ENCODE measurements around the gene LONP2.
"Not testable (repeated sequence)": the region's sequence is repeated elsewhere in the genome, so short reads cannot be mapped to it uniquely, and the experiment has no call there.

The LONP2 gene

GRCh38 chr16:48235556-48236136 is 8.5 kb upstream of the LONP2 start:
- no peak for DNase-seq

GRCh38 chr16:48236286-48236685 is 7.8 kb upstream of the LONP2 start:
- DNase-seq: no peak

GRCh38 chr16:48240147-48240546 is 4.0 kb upstream of the LONP2 start:
- not testable (repeated sequence) for DNase-seq

GRCh38 chr16:48244863-48245195 is 729 bp downstream of the LONP2 start:
- no peak for DNase-seq

GRCh38 chr16:48246066-48246465 is 2.0 kb downstream of the LONP2 start:
- DNase-seq: no peak

- no peak for DNase-seq
Measured at GRCh38 chr16:48247311-48247710, 3.2 kb downstream of the LONP2 start, which contains the start of gene ABCC11. Gene ABCC11 (minus strand): TSS chr16:48247539. CDS start chr16:48231921, 15,618 bp downstream.

GRCh38 chr16:48250520-48251278 is 6.6 kb downstream of the LONP2 start:
- no peak for DNase-seq

- DNase-seq: no peak
Measured at GRCh38 chr16:48252013-48252412, 7.9 kb downstream of the LONP2 start.

GRCh38 chr16:48256579-48257177 is 12.6 kb downstream of the LONP2 start:
- no peak for DNase-seq

- DNase-seq: no peak
Measured at GRCh38 chr16:48261569-48261968, 17.5 kb downstream of the LONP2 start.

- DNase-seq: no peak
Measured at GRCh38 chr16:48262631-48263030, 18.5 kb downstream of the LONP2 start.

GRCh38 chr16:48269011-48269410 is 24.9 kb downstream of the LONP2 start:
- DNase-seq: no peak

GRCh38 chr16:48271728-48272127 is 27.6 kb downstream of the LONP2 start:
- no peak for DNase-seq

GRCh38 chr16:48272837-48273421 is 28.8 kb downstream of the LONP2 start:
- no peak for DNase-seq

GRCh38 chr16:48274476-48274875 is 30.4 kb downstream of the LONP2 start:
- no peak for DNase-seq

- no peak for DNase-seq
Measured at GRCh38 chr16:48276102-48276501, 32.0 kb downstream of the LONP2 start.

- DNase-seq: no peak
Measured at GRCh38 chr16:48277158-48277557, 33.1 kb downstream of the LONP2 start.

- no peak for DNase-seq
Measured at GRCh38 chr16:48279199-48279598, 35.1 kb downstream of the LONP2 start.

- no peak for DNase-seq
Measured at GRCh38 chr16:48280546-48280945, 36.4 kb downstream of the LONP2 start.

- no peak for DNase-seq
Measured at GRCh38 chr16:48282636-48283263, 38.6 kb downstream of the LONP2 start.

GRCh38 chr16:48284772-48285409 is 40.8 kb downstream of the LONP2 start:
- DNase-seq: no peak

GRCh38 chr16:48287239-48287638 is 43.1 kb downstream of the LONP2 start:
- DNase-seq: no peak

GRCh38 chr16:48291303-48291702 is 47.2 kb downstream of the LONP2 start:
- DNase-seq: no peak
